ENCODE results near the gene ZFAND4. TPM values are rescaled to one million over a fixed set of nuclear protein-coding genes. Genes with fewer than 3 reads are reported as not detected.

The ZFAND4 gene
- total and polyA plus RNA-seq, 2 experiments from 2014 or later, result 7.4 to 30.3 TPM

DNA sequence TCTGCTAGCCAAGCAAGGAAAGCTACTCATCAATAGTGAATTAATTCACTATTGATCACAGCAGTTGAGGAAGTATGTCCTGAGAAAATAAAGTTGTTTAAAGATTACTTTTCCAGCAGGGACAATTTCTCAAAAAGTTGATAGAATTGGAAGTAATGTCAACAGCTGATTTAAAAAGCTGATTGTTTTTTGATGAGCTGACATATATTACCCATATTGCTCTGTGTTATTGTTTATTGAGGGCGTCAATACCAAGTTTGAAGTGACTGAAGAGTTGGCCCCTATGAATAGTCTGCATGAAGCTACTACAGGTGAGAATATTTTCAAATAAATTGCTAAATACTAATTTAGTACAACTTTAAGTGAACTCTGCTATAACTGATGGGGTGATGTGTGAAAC, 28.0 kb downstream of the ZFAND4 start:
- H2AFZ ChIP-seq, result no peak overlapping the region
- no peaks in the 10 kb centered on the region for H3K27me3 ChIP-seq (ENCODE audit: insufficient read depth)
- peaks cover 15% of the 10 kb centered on the region; the same call in 1 of the 2 replicates for H3K36me3 ChIP-seq (ENCODE audit: insufficient read depth)
- H4K20me1 ChIP-seq (replicated peaks; ENCODE audit: insufficient read depth), result no peaks in the 10 kb centered on the region
- no peak overlapping the region for H3K4me2 ChIP-seq
- no peaks in the 10 kb centered on the region for H3K4me1 ChIP-seq (ENCODE audit: insufficient read depth)
- peaks cover 8% of the 10 kb centered on the region; the same call in 1 of the 3 replicates for H3K36me3 Mint-ChIP-seq (ENCODE audit: low read depth)
- H3K9me3 Mint-ChIP-seq, result no peaks in the 10 kb centered on the region
- H3K4me1 Mint-ChIP-seq, result no peaks in the 10 kb centered on the region
- no peak overlapping the region for H3K4me3 ChIP-seq
- no peak overlapping the region for H3K27ac ChIP-seq (ENCODE audit: low read depth)
- no peaks in the 10 kb centered on the region for H3K27me3 Mint-ChIP-seq (ENCODE audit: insufficient read depth, low read depth, poor library complexity)
- TF ChIP-seq, protein P1, sequence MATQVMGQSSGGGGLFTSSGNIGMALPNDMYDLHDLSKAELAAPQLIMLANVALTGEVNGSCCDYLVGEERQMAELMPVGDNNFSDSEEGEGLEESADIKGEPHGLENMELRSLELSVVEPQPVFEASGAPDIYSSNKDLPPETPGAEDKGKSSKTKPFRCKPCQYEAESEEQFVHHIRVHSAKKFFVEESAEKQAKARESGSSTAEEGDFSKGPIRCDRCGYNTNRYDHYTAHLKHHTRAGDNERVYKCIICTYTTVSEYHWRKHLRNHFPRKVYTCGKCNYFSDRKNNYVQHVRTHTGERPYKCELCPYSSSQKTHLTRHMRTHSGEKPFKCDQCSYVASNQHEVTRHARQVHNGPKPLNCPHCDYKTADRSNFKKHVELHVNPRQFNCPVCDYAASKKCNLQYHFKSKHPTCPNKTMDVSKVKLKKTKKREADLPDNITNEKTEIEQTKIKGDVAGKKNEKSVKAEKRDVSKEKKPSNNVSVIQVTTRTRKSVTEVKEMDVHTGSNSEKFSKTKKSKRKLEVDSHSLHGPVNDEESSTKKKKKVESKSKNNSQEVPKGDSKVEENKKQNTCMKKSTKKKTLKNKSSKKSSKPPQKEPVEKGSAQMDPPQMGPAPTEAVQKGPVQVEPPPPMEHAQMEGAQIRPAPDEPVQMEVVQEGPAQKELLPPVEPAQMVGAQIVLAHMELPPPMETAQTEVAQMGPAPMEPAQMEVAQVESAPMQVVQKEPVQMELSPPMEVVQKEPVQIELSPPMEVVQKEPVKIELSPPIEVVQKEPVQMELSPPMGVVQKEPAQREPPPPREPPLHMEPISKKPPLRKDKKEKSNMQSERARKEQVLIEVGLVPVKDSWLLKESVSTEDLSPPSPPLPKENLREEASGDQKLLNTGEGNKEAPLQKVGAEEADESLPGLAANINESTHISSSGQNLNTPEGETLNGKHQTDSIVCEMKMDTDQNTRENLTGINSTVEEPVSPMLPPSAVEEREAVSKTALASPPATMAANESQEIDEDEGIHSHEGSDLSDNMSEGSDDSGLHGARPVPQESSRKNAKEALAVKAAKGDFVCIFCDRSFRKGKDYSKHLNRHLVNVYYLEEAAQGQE (IDR thresholded peaks at IDR 0.05; ENCODE audit: unreplicated experiment), result no peak
- TF ChIP-seq STAT1 (IDR thresholded peaks at IDR 0.05; ENCODE audit: unreplicated experiment) (no peak), EZH2phosphoT487 (IDR thresholded peaks at IDR 0.05; ENCODE audit: unreplicated experiment) (no peak), EZH2 (IDR thresholded peaks at IDR 0.05; ENCODE audit: low read depth, unreplicated experiment) (no peak), POLR2AphosphoS5 (IDR thresholded peaks at IDR 0.05; ENCODE audit: low read depth) (no peak)
- H3K9me2 ChIP-seq (ENCODE audit: insufficient read depth), result no peaks in the 10 kb centered on the region
- H3K27ac Mint-ChIP-seq, result no peak overlapping the region
- H3K79me2 ChIP-seq (replicated peaks; ENCODE audit: insufficient read depth), result no peaks in the 10 kb centered on the region
- no peak for ATAC-seq
- H3F3A ChIP-seq (replicated peaks; ENCODE audit: low read depth), result no peaks in the 10 kb centered on the region
- no peak overlapping the region for H3K4me3 Mint-ChIP-seq
- DNase-seq (ENCODE audit: low spot score), result no peak

DNA sequence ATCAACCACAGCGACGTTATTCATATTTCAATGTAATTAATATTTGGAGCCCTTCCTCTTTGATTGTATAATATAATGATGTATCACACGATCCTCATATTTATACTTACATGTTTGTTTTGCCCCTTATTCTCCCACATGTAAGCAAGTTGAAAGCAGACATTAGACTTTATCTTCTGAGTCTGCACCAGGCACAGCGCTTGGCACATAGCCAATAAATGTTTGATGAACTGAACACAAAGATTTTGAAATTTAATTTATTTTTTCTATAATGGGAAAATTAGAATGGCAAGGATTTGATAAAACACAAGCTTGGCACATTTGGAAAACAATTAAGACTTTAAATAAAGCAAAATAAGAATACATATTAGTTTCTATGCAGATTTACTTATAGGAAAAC, 31.6 kb downstream of the ZFAND4 start:
- peaks cover 14% of the 10 kb centered on the region; the same call in 1 of the 2 replicates for H3K36me3 ChIP-seq (ENCODE audit: insufficient read depth)
- no peaks in the 10 kb centered on the region for H3K9me2 ChIP-seq (ENCODE audit: insufficient read depth)
- H2AFZ ChIP-seq, result no peak overlapping the region
- no peaks in the 10 kb centered on the region for H4K20me1 ChIP-seq (replicated peaks; ENCODE audit: insufficient read depth)
- H3F3A ChIP-seq (replicated peaks; ENCODE audit: low read depth), result no peaks in the 10 kb centered on the region
- no peak for DNase-seq (ENCODE audit: low spot score)
- H3K4me1 ChIP-seq (ENCODE audit: insufficient read depth), result no peaks in the 10 kb centered on the region
- no peaks in the 10 kb centered on the region for H3K27me3 ChIP-seq (ENCODE audit: insufficient read depth)
- Mint-ChIP-seq H3K36me3 (ENCODE audit: low read depth) (peaks cover 14% of the 10 kb centered on the region; the same call in 2 of the 3 replicates), H3K27me3 (ENCODE audit: insufficient read depth, low read depth, poor library complexity) (no peaks in the 10 kb centered on the region), H3K4me1 (no peaks in the 10 kb centered on the region), H3K4me3 (no peak overlapping the region), H3K27ac (no peak overlapping the region), H3K9me3 (no peaks in the 10 kb centered on the region)
- no peak overlapping the region for H3K4me3 ChIP-seq
- no peak overlapping the region for H3K27ac ChIP-seq (ENCODE audit: low read depth)
- H3K4me2 ChIP-seq, result no peak overlapping the region
- no peaks in the 10 kb centered on the region for H3K79me2 ChIP-seq (replicated peaks; ENCODE audit: insufficient read depth)
- no peak for ATAC-seq
- no peak for TF ChIP-seq POLR2AphosphoS5 (IDR thresholded peaks at IDR 0.05; ENCODE audit: low read depth)
- TF ChIP-seq, protein P2, sequence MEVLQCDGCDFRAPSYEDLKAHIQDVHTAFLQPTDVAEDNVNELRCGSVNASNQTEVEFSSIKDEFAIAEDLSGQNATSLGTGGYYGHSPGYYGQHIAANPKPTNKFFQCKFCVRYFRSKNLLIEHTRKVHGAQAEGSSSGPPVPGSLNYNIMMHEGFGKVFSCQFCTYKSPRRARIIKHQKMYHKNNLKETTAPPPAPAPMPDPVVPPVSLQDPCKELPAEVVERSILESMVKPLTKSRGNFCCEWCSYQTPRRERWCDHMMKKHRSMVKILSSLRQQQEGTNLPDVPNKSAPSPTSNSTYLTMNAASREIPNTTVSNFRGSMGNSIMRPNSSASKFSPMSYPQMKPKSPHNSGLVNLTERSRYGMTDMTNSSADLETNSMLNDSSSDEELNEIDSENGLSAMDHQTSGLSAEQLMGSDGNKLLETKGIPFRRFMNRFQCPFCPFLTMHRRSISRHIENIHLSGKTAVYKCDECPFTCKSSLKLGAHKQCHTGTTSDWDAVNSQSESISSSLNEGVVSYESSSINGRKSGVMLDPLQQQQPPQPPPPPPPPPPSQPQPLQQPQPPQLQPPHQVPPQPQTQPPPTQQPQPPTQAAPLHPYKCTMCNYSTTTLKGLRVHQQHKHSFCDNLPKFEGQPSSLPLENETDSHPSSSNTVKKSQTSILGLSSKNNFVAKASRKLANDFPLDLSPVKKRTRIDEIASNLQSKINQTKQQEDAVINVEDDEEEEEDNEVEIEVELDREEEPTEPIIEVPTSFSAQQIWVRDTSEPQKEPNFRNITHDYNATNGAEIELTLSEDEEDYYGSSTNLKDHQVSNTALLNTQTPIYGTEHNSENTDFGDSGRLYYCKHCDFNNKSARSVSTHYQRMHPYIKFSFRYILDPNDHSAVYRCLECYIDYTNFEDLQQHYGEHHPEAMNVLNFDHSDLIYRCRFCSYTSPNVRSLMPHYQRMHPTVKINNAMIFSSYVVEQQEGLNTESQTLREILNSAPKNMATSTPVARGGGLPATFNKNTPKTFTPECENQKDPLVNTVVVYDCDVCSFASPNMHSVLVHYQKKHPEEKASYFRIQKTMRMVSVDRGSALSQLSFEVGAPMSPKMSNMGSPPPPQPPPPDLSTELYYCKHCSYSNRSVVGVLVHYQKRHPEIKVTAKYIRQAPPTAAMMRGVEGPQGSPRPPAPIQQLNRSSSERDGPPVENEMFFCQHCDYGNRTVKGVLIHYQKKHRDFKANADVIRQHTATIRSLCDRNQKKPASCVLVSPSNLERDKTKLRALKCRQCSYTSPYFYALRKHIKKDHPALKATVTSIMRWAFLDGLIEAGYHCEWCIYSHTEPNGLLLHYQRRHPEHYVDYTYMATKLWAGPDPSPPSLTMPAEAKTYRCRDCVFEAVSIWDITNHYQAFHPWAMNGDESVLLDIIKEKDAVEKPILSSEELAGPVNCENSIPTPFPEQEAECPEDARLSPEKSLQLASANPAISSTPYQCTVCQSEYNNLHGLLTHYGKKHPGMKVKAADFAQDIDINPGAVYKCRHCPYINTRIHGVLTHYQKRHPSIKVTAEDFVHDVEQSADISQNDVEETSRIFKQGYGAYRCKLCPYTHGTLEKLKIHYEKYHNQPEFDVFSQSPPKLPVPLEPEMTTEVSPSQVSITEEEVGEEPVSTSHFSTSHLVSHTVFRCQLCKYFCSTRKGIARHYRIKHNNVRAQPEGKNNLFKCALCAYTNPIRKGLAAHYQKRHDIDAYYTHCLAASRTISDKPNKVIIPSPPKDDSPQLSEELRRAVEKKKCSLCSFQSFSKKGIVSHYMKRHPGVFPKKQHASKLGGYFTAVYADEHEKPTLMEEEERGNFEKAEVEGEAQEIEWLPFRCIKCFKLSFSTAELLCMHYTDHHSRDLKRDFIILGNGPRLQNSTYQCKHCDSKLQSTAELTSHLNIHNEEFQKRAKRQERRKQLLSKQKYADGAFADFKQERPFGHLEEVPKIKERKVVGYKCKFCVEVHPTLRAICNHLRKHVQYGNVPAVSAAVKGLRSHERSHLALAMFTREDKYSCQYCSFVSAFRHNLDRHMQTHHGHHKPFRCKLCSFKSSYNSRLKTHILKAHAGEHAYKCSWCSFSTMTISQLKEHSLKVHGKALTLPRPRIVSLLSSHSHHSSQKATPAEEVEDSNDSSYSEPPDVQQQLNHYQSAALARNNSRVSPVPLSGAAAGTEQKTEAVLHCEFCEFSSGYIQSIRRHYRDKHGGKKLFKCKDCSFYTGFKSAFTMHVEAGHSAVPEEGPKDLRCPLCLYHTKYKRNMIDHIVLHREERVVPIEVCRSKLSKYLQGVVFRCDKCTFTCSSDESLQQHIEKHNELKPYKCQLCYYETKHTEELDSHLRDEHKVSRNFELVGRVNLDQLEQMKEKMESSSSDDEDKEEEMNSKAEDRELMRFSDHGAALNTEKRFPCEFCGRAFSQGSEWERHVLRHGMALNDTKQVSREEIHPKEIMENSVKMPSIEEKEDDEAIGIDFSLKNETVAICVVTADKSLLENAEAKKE (CRISPR knock-in tag; IDR thresholded peaks at IDR 0.05), result no peak
- TF ChIP-seq, protein P1 (IDR thresholded peaks at IDR 0.05; ENCODE audit: unreplicated experiment), result no peak
